GM12878 (cell line): Measurements from ENCODE around the gene PLCB2. TPM values are rescaled to one million over a fixed set of nuclear protein-coding genes. Genes with fewer than 3 reads are reported as not detected.
A peak's percentile ranks its signal among the peaks of the same experiment; 100 is the strongest.

ENCODE experiments used
- ATAC-seq: fragments of 200-7000 bp; cut with Tn5 transposase; 3 replicates; pipeline ENCODE4 v1.9.1; 2020; ENCODE audit warnings: mild to moderate bottlenecking, moderate library complexity
- BruUV-seq: library from RNA; stranded (reverse); fragments of 400-500 nt; replicated peaks from 2 replicates; lab custom pipeline; 2021; lab: Mats Ljungman, UMichigan
- CTCF ChIA-PET: fragments of 300-600 bp; sonication (Branson Sonifier 250); formaldehyde crosslinking; extraction: SDS; loops from one replicate; lab custom pipeline; 2021; ENCODE audit warnings: inconsistent platforms; lab: Yijun Ruan, JAX
- POLR2A ChIA-PET: fragments of 350-600 bp; formaldehyde crosslinking; extraction: SDS; loops from one replicate; lab custom pipeline; 2021; ENCODE audit warnings: inconsistent platforms; lab: Charles Lee
- RAD21 ChIA-PET: fragments of 300-600 bp; sonication (Branson Sonifier 250); formaldehyde crosslinking; loops from one replicate; lab custom pipeline; 2023; ENCODE audit warnings: antibody characterized with exemption; ENCODE audit not compliant: unreplicated experiment; lab: Charles Lee
- SMC1A ChIA-PET: fragments of 300-600 bp; sonication (Branson Sonifier 250); formaldehyde crosslinking; loops from one replicate; lab custom pipeline; 2023; ENCODE audit not compliant: unreplicated experiment, uncharacterized antibody; lab: Charles Lee
- DNase-seq: peaks from one replicate; pipeline ENCODE4 v3.0.0-alpha.2; 2011; ENCODE audit warnings: low read depth, low spot score
- FAIRE-seq: peaks from 3 replicates; lab custom pipeline; 2011; peaks lifted over from hg19 to GRCh38; lab: Jason Lieb, UNC
- H2AFZ ChIP-seq: 2 replicates; pipeline ENCODE4 v1.6.0; 2011; ENCODE audit warnings: low read depth, low read length, control low read depth; ENCODE audit not compliant: control insufficient read depth
- H3K27ac ChIP-seq: 2 replicates; pipeline ENCODE4 v1.5.1; 2011; ENCODE audit warnings: control low read depth; ENCODE audit not compliant: control insufficient read depth, insufficient read depth
- H3K27me3 ChIP-seq, 2 experiments: replicated peaks in 1 of 2; 2 replicates each; pipeline versions ENCODE4 v1.6.0 to v1.6.1; 2011; ENCODE audit warnings: low read length in 1 of 2; ENCODE audit not compliant: control insufficient read depth in 2 of 2, insufficient read depth in 2 of 2
- H3K36me3 ChIP-seq, 2 experiments: 2 replicates each; pipeline ENCODE4 v1.5.1; 2011; ENCODE audit warnings: low read length in 1 of 2; ENCODE audit not compliant: control insufficient read depth in 2 of 2, insufficient read depth in 2 of 2
- H3K4me1 ChIP-seq: 2 replicates; pipeline ENCODE4 v1.6.1; 2011; ENCODE audit warnings: mild to moderate bottlenecking, low read length, moderate library complexity, mixed read lengths; ENCODE audit not compliant: control insufficient read depth, insufficient read depth
- H3K4me2 ChIP-seq: 2 replicates; pipeline ENCODE4 v1.6.0; 2011; ENCODE audit warnings: control low read depth; ENCODE audit not compliant: control insufficient read depth, insufficient read depth
- H3K4me3 ChIP-seq: fragments of 200-600 bp; sonication (generic); 2 replicates; pipeline ENCODE4 v1.5.1; 2016
- H3K79me2 ChIP-seq: 2 replicates; pipeline ENCODE4 v1.6.0; 2011; ENCODE audit warnings: low read length; ENCODE audit not compliant: control insufficient read depth, insufficient read depth
- H3K9ac ChIP-seq: 2 replicates; pipeline ENCODE4 v1.8.0; 2011; ENCODE audit warnings: low read length, control low read depth, mixed read lengths; ENCODE audit not compliant: control insufficient read depth, insufficient read depth
- H3K9me3 ChIP-seq: replicated peaks from 3 replicates; pipeline ENCODE4 v1.5.1; 2011; ENCODE audit warnings: mild to moderate bottlenecking, low read length; ENCODE audit not compliant: control insufficient read depth, insufficient read depth
- H4K20me1 ChIP-seq: 2 replicates; pipeline ENCODE4 v1.6.0; 2011; ENCODE audit not compliant: control insufficient read depth, insufficient read depth
- CHD2 ChIP-seq: IDR thresholded peaks from 2 replicates; pipeline ENCODE4 v1.6.1; 2011; ENCODE audit warnings: low read depth, low read length, improper control_type of control experiment, borderline replicate concordance
- FOXM1 ChIP-seq: IDR thresholded peaks from 2 replicates; pipeline ENCODE4 v1.6.1; 2012; ENCODE audit warnings: low read depth, mild to moderate bottlenecking, inconsistent platforms, low read length, moderate library complexity
- HDAC6 ChIP-seq: fragments of 200-600 bp; sonication (generic); IDR thresholded peaks from one replicate; pipeline ENCODE4 v1.8.0; 2017; ENCODE audit warnings: antibody characterized with exemption; ENCODE audit not compliant: unreplicated experiment
- MTA2 ChIP-seq: fragments of 450-650 bp; IDR thresholded peaks from 2 replicates; pipeline ENCODE4 v1.6.1; 2016; ENCODE audit warnings: low read depth, mild to moderate bottlenecking, moderate library complexity
- MXI1 ChIP-seq: fragments of 150-350 bp; IDR thresholded peaks from 2 replicates; pipeline ENCODE4 v1.6.1; 2011; ENCODE audit warnings: low read depth, mild to moderate bottlenecking, inconsistent platforms, low read length, improper control_type of control experiment
- NFYB ChIP-seq: IDR thresholded peaks from 2 replicates; pipeline ENCODE4 v1.6.1; 2011; ENCODE audit warnings: low read depth, mild to moderate bottlenecking, low read length, improper control_type of control experiment, moderate library complexity; ENCODE audit not compliant: insufficient read depth
- RAD21 ChIP-seq: IDR thresholded peaks from 2 replicates; pipeline ENCODE4 v1.6.1; 2011; ENCODE audit warnings: mild to moderate bottlenecking, low read depth, low read length, moderate library complexity; ENCODE audit not compliant: insufficient read depth
- SMC3 ChIP-seq: IDR thresholded peaks from 2 replicates; pipeline ENCODE4 v1.6.1; 2011; ENCODE audit warnings: low read length, improper control_type of control experiment, borderline replicate concordance
- SRF ChIP-seq, 2 experiments: IDR thresholded peaks; 2 replicates each; pipeline ENCODE4 v1.6.1; 2011; ENCODE audit warnings: low read depth in 2 of 2, low read length in 2 of 2, mild to moderate bottlenecking in 1 of 2, moderate library complexity in 1 of 2
- WRNIP1 ChIP-seq: IDR thresholded peaks from 2 replicates; pipeline ENCODE4 v1.6.1; 2011; ENCODE audit warnings: low read depth, low read length, improper control_type of control experiment, borderline replicate concordance
- WGBS: methylation state at CpG from one replicate; pipeline ENCODE4 v1.1.6; 2016; ENCODE audit warnings: low lambda C conversion rate; ENCODE audit not compliant: insufficient replicate concordance, insufficient coverage; ENCODE audit errors: missing lambda C conversion rate; 5-methylcytosine and 5-hydroxymethylcytosine counted together
- in situ Hi-C: fragments of 300-500 bp; cut with MboI; formaldehyde crosslinking; loops from 9 replicates; pipeline ENCODE4 v1.14.3; 2018; ENCODE audit warnings: mixed read lengths
- intact Hi-C: fragments of 100-400 bp; cut with micrococcal nuclease; formaldehyde crosslinking; loops from one replicate; pipeline ENCODE4 v1.14.2; 2022; ENCODE audit not compliant: unreplicated experiment
- polyA plus RNA-seq, 11 experiments: library from polyadenylated mRNA; depleted of rRNA in 4 of 11; unstranded in 6 of 11; stranded (reverse) in 5 of 11; fragments of >200 nt; fragmentation: Nextera tagmentation in 4 of 11; fragmentation: Illumina TruSeq in 1 of 11; extraction: Ambion mirVana in 4 of 11; extraction: Trizol in 1 of 11; gene quantifications; 1 replicate in 1 of 11; 2 replicates in 10 of 11; pipeline versions ENCODE4 v1.2.1 to v1.2.3, GENCODE V29; 2011 to 2016; ENCODE audit warnings: inconsistent platforms in 2 of 11, missing spikeins in 2 of 11, low read depth in 1 of 11
- total RNA-seq, 4 experiments: library from RNA; depleted of rRNA in 3 of 4; stranded (reverse); fragments of >200 nt in 3 of 4; fragmentation: Illumina TruSeq in 1 of 4; extraction: Trizol in 1 of 4; gene quantifications; 2 replicates each; pipeline versions ENCODE4 v1.2.1 to v1.2.3, GENCODE V29; 2013 to 2021
- TF ChIP-seq, protein P1 (sequence below), 3 experiments: IDR thresholded peaks in 2 of 3; conservative IDR thresholded peaks in 1 of 3; 2 replicates each; pipeline ENCODE4 v1.5.1; 2011; ENCODE audit warnings: low read depth in 3 of 3, low read length in 3 of 3, mild to moderate bottlenecking in 3 of 3, control low read depth in 2 of 3, moderate library complexity in 2 of 3, inconsistent platforms in 1 of 3, mixed read lengths in 1 of 3; ENCODE audit not compliant: control insufficient read depth in 2 of 3, insufficient read depth in 1 of 3; ENCODE audit errors: extremely low read depth in 1 of 3

Gene PLCB2
- total and polyA plus RNA-seq, 10 of the 15 experiments (the other 5 are each of a cell fraction or from before 2014, with no cell fraction given) = 1.2 to 39.4 (median 10.7) TPM

DNA sequence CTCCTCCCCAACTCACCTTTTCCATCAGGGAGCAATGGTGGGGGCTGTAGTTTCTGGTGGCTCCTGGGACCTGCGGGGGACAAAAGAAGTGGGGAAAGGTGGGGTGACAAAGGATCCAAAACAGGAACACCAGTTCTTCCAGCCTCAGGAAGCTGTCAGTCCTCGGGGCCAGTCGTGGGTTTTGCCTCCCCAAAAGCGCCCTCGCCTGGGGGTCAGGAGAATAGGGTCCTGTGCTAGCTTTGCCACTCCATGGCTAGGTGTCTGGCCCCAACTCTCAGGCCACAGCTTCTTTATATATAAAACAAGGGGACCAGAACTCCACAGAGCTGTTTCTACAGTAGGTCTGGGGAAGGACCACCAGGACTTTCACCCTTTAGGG, 29.0 kb upstream of the PLCB2 start:
- BruUV-seq = no TSS peak
- POLR2A ChIA-PET = interaction anchor here (0.6 to 0.7 kb wide), 2 partner anchors 14 to 216 kb away, joined by 3 to 6 read pairs; no protein-coding TSS in a partner anchor
- in situ Hi-C loops (no loop called here), intact Hi-C loops (no loop called here)
- Histone ChIP-seq H3K9me3 (no peaks in the 10 kb centered on the region), H3K79me2 (no peaks in the 10 kb centered on the region), H2AFZ (no peak overlapping the region), H3K4me1 (peaks cover 9% of the 10 kb centered on the region), H3K27me3 (no peaks in the 10 kb centered on the region; a peak in 1 of 4 replicates), H3K4me3 (no peak overlapping the region), H3K27ac (no peak overlapping the region), H3K9ac (no peak overlapping the region), H3K36me3 (no peaks in the 10 kb centered on the region), H3K4me2 (no peak overlapping the region), H4K20me1 (no peaks in the 10 kb centered on the region)
- RAD21 ChIA-PET = interaction anchor here (0.6 to 4.7 kb wide), 12 partner anchors 8 to 297 kb away, joined by 3 to 93 read pairs (median 4); partner anchors contain the start of genes INAFM2 and IVD
- WGBS = 8% methylated on average over 5 of the region's 5 CpGs
- TF ChIP-seq MXI1 (no peak), NFYB (no peak), HDAC6 (no peak), FOXM1 (no peak), CHD2 (no peak), SRF (IDR thresholded peaks at IDR 0.05; ENCODE audit: low read depth in 2 of 2, low read length in 2 of 2) (no peak), WRNIP1 (no peak), RAD21 (peak; percentile 33; the same call in 1 of the 2 replicates), SMC3 (peak; percentile 24; the same call in 1 of the 2 replicates), MTA2 (no peak)
- TF ChIP-seq, protein P1, sequence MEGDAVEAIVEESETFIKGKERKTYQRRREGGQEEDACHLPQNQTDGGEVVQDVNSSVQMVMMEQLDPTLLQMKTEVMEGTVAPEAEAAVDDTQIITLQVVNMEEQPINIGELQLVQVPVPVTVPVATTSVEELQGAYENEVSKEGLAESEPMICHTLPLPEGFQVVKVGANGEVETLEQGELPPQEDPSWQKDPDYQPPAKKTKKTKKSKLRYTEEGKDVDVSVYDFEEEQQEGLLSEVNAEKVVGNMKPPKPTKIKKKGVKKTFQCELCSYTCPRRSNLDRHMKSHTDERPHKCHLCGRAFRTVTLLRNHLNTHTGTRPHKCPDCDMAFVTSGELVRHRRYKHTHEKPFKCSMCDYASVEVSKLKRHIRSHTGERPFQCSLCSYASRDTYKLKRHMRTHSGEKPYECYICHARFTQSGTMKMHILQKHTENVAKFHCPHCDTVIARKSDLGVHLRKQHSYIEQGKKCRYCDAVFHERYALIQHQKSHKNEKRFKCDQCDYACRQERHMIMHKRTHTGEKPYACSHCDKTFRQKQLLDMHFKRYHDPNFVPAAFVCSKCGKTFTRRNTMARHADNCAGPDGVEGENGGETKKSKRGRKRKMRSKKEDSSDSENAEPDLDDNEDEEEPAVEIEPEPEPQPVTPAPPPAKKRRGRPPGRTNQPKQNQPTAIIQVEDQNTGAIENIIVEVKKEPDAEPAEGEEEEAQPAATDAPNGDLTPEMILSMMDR (IDR thresholded peaks at IDR 0.05 in 2 of 3, conservative IDR thresholded peaks at IDR 0.05 in 1 of 3; ENCODE audit: control insufficient read depth in 2 of 3, extremely low read depth in 1 of 3, insufficient read depth in 1 of 3, low read depth in 3 of 3, low read length in 3 of 3) = peak; percentile 40 to 63 (median 52)
- ATAC-seq = peak; percentile 40
- no peak for FAIRE-seq
- DNase-seq = no peak
- SMC1A ChIA-PET = interaction anchor here (0.5 to 4.6 kb wide), 10 partner anchors 10 to 300 kb away, joined by 3 to 58 read pairs (median 10); partner anchors contain the start of genes INAFM2 and PLCB2
- CTCF ChIA-PET = interaction anchor here (0.7 to 13.7 kb wide), 24 partner anchors 8 to 549 kb away, joined by 3 to 336 read pairs (median 6); partner anchors contain the start of genes INAFM2, IVD and PLCB2
